HCT116 (cell line): ENCODE data around the gene PDK2.

Source experiments
- EZH2phosphoT487 ChIP-seq: fragments of 200-600 bp; IDR thresholded peaks from 2 replicates; pipeline ENCODE4 v1.6.1; 2018; ENCODE audit warnings: antibody characterized with exemption, borderline replicate concordance
- JUND ChIP-seq: IDR thresholded peaks from 2 replicates; pipeline ENCODE4 v1.6.1; 2012
- POLR2A ChIP-seq: IDR thresholded peaks from 2 replicates; pipeline ENCODE4 v1.7.0; 2011; ENCODE audit warnings: borderline replicate concordance; ENCODE audit not compliant: insufficient read depth, insufficient read length; ENCODE audit errors: extremely low read depth
- POLR2AphosphoS5 ChIP-seq: IDR thresholded peaks from 2 replicates; pipeline ENCODE4 v1.6.1; 2011; ENCODE audit warnings: mild to moderate bottlenecking, low read depth, low read length, moderate library complexity
- RAD21 ChIP-seq: IDR thresholded peaks from 2 replicates; pipeline ENCODE4 v1.6.1; 2012; ENCODE audit warnings: low read depth, mild to moderate bottlenecking
- REST ChIP-seq: IDR thresholded peaks from 2 replicates; pipeline ENCODE4 v1.6.1; 2012; ENCODE audit warnings: low read depth
- SP1 ChIP-seq: IDR thresholded peaks from 2 replicates; pipeline ENCODE4 v1.6.1; 2012; ENCODE audit warnings: low read depth
- SRF ChIP-seq: IDR thresholded peaks from 2 replicates; pipeline ENCODE4 v1.6.1; 2012; ENCODE audit warnings: low read depth
- TF ChIP-seq, protein P1 (sequence below), 3 experiments: fragments of 200-600 bp in 1 of 3; sonication (generic) in 1 of 3; IDR thresholded peaks in 2 of 3; conservative IDR thresholded peaks in 1 of 3; 2 replicates each; pipeline ENCODE4 v1.5.1; 2012 to 2017; ENCODE audit warnings: low read depth in 2 of 3, low read length in 2 of 3, antibody characterized with exemption in 1 of 3, borderline replicate concordance in 1 of 3, control low read depth in 1 of 3, mild to moderate bottlenecking in 1 of 3, mixed read lengths in 1 of 3, mixed run types in 1 of 3, moderate library complexity in 1 of 3; ENCODE audit not compliant: insufficient read depth in 1 of 3
- TF ChIP-seq, protein P2 (sequence below): IDR thresholded peaks from 2 replicates; pipeline ENCODE4 v1.6.1; 2012
- TF ChIP-seq, protein P3 (sequence below): IDR thresholded peaks from 2 replicates; pipeline ENCODE4 v1.6.1; 2012

DNA sequence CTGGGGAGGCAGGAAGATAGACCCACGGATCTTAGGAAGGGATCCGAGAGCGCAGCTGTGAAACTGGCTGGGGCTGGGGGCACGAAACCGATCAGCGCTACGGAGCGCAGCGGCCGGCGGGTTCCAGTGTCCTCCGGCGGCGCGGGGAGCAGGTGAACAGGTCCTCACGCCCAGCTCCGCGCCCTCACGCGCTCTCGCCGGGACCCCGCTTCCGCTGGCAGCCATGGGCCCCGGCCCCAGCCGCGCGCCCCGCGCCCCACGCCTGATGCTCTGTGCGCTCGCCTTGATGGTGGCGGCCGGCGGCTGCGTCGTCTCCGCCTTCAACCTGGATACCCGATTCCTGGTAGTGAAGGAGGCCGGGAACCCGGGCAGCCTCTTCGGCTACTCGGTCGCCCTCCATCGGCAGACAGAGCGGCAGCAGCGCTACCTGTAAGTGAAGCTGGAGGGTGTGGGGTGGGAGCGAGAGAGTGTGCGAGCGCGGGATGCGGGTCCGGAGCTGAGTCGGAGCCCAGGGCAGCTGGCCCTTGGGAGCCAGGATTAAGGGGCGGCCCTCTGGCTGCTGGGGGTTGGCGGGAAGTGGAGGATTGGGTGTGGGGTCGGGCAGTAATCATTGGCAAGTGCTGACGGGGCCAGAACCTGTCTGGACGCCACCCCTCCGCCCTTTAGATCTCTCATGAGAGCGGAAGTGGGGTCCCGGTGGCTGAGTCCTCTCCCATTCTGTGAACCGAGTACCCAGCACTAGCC is 38.8 kb upstream of the PDK2 start:
- TF ChIP-seq POLR2AphosphoS5 (peak; percentile 5; the same call in 1 of the 2 replicates), POLR2A (no peak), SP1 (no peak), SRF (no peak), RAD21 (no peak), EZH2phosphoT487 (no peak), REST (no peak), JUND (no peak)
- TF ChIP-seq, protein P1, sequence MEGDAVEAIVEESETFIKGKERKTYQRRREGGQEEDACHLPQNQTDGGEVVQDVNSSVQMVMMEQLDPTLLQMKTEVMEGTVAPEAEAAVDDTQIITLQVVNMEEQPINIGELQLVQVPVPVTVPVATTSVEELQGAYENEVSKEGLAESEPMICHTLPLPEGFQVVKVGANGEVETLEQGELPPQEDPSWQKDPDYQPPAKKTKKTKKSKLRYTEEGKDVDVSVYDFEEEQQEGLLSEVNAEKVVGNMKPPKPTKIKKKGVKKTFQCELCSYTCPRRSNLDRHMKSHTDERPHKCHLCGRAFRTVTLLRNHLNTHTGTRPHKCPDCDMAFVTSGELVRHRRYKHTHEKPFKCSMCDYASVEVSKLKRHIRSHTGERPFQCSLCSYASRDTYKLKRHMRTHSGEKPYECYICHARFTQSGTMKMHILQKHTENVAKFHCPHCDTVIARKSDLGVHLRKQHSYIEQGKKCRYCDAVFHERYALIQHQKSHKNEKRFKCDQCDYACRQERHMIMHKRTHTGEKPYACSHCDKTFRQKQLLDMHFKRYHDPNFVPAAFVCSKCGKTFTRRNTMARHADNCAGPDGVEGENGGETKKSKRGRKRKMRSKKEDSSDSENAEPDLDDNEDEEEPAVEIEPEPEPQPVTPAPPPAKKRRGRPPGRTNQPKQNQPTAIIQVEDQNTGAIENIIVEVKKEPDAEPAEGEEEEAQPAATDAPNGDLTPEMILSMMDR (IDR thresholded peaks at IDR 0.05 in 2 of 3, conservative IDR thresholded peaks at IDR 0.05 in 1 of 3; ENCODE audit: borderline replicate concordance in 1 of 3, insufficient read depth in 1 of 3, low read depth in 2 of 3, low read length in 2 of 3), result peak in 2 of 3 experiments; percentile 36 to 51; a peak in 4 of 6 replicates
- TF ChIP-seq, protein P2, sequence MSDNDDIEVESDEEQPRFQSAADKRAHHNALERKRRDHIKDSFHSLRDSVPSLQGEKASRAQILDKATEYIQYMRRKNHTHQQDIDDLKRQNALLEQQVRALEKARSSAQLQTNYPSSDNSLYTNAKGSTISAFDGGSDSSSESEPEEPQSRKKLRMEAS, result no peak
- TF ChIP-seq, protein P3, sequence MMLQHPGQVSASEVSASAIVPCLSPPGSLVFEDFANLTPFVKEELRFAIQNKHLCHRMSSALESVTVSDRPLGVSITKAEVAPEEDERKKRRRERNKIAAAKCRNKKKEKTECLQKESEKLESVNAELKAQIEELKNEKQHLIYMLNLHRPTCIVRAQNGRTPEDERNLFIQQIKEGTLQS, result no peak
